ENCODE data around the gene ZC2HC1C. TPM values are rescaled to one million over a fixed set of nuclear protein-coding genes. Genes with fewer than 3 reads are reported as not detected.
"Not testable (repeated sequence)": the region's sequence is repeated elsewhere in the genome, so short reads cannot be mapped to it uniquely, and the experiment has no call there.

ZC2HC1C gene
- polyA plus RNA-seq, 1 donor (not counting 4 experiments of a cell fraction or from before 2014, with no cell fraction given), result 0.68 TPM

- Histone ChIP-seq H3K4me3 (ENCODE audit: control insufficient read depth in 2 of 3, extremely low read depth in 1 of 3, insufficient read depth in 2 of 3, low read depth in 1 of 3, low read length in 3 of 3) (peak overlapping the region; percentile 66 to 82 (median 69)), H3K27me3 (ENCODE audit: control insufficient read depth, extremely low read depth, insufficient read depth, low read length) (no peaks in the 10 kb centered on the region), H2AFZ (ENCODE audit: control insufficient read depth, low read length) (peak overlapping the region; percentile 87), H3K4me2 (ENCODE audit: control insufficient read depth, extremely low read depth, insufficient read depth, low read depth, low read length) (peak overlapping the region; percentile 93), H3K4me1 (ENCODE audit: control insufficient read depth, extremely low read depth, insufficient read depth, low read length) (peaks cover 32% of the 10 kb centered on the region), H3K79me2 (ENCODE audit: control insufficient read depth, insufficient read depth, low read length) (peaks cover 16% of the 10 kb centered on the region), H3K9me1 (ENCODE audit: control insufficient read depth, extremely low read depth, insufficient read depth, low read length) (no peaks in the 10 kb centered on the region), H3K9me3 (ENCODE audit: control insufficient read depth, low read depth, low read length) (no peaks in the 10 kb centered on the region), H4K20me1 (ENCODE audit: control insufficient read depth, extremely low read depth, insufficient read depth, low read length) (no peaks in the 10 kb centered on the region), H3K9ac (ENCODE audit: control insufficient read depth, extremely low read depth, insufficient read depth, low read length) (peak overlapping the region; percentile 89), H3K27ac (ENCODE audit: control insufficient read depth, insufficient read depth, low read length) (peak overlapping the region; percentile 89), H3K36me3 (ENCODE audit: control insufficient read depth in 2 of 2, extremely low read depth in 1 of 2, insufficient read depth in 2 of 2, low read length in 2 of 2) (peaks cover 0 to 10% of the 10 kb centered on the region in 2 experiments)
- FAIRE-seq, result no peak
- dilution Hi-C loops (cut with MboI; ENCODE audit: extremely low pct_ligation_motif_present, low sequenced_read_pairs), result no loop called here
- TF ChIP-seq EZH2 (IDR thresholded peaks at IDR 0.05; ENCODE audit: low read length) (no peak), CTCF (optimal IDR thresholded peaks at IDR 0.05 in 1 of 3, IDR thresholded peaks at IDR 0.05 in 1 of 3, conservative IDR thresholded peaks at IDR 0.05 in 1 of 3; ENCODE audit: extremely low read depth in 1 of 3, insufficient read depth in 2 of 3, low read length in 3 of 3) (no peak)
- DNase-seq (ENCODE audit: low read depth, low spot score), result no peak
Observed at GRCh38 chr14:75126121-75126544, 56.7 kb downstream of the ZC2HC1C start.

GRCh38 chr14:75126679-75127473 lies 57.4 kb downstream of the ZC2HC1C start, which contains the start of gene NEK9:
NEK9 (minus strand) TSS chr14:75127048; CDS start chr14:75126921, 127 bp downstream.
- Histone ChIP-seq H3K9me1 (ENCODE audit: control insufficient read depth, extremely low read depth, insufficient read depth, low read length) (no peaks in the 10 kb centered on the region), H3K27ac (ENCODE audit: control insufficient read depth, insufficient read depth, low read length) (peak within 1 kb of the TSS; percentile 89), H3K36me3 (ENCODE audit: control insufficient read depth in 2 of 2, extremely low read depth in 1 of 2, insufficient read depth in 2 of 2, low read length in 2 of 2) (peaks cover 0 to 10% of the 10 kb centered on the region in 2 experiments), H3K4me3 (ENCODE audit: control insufficient read depth in 2 of 3, extremely low read depth in 1 of 3, insufficient read depth in 2 of 3, low read depth in 1 of 3, low read length in 3 of 3) (peak within 1 kb of the TSS; percentile 66 to 82 (median 69)), H3K4me2 (ENCODE audit: control insufficient read depth, extremely low read depth, insufficient read depth, low read depth, low read length) (peak within 1 kb of the TSS; percentile 93), H3K9ac (ENCODE audit: control insufficient read depth, extremely low read depth, insufficient read depth, low read length) (peak within 1 kb of the TSS; percentile 89), H4K20me1 (ENCODE audit: control insufficient read depth, extremely low read depth, insufficient read depth, low read length) (no peaks in the 10 kb centered on the region), H3K79me2 (ENCODE audit: control insufficient read depth, insufficient read depth, low read length) (peaks cover 16% of the 10 kb centered on the region), H3K9me3 (ENCODE audit: control insufficient read depth, low read depth, low read length) (no peaks in the 10 kb centered on the region), H3K4me1 (ENCODE audit: control insufficient read depth, extremely low read depth, insufficient read depth, low read length) (peaks cover 32% of the 10 kb centered on the region), H3K27me3 (ENCODE audit: control insufficient read depth, extremely low read depth, insufficient read depth, low read length) (no peaks in the 10 kb centered on the region), H2AFZ (ENCODE audit: control insufficient read depth, low read length) (peak within 1 kb of the TSS; percentile 87)
- DNase-seq (ENCODE audit: low read depth, low spot score) (no peak), FAIRE-seq (no peak)
- TF ChIP-seq EZH2 (IDR thresholded peaks at IDR 0.05; ENCODE audit: low read length), result no peak
- no peak for TF ChIP-seq CTCF (optimal IDR thresholded peaks at IDR 0.05 in 1 of 3, IDR thresholded peaks at IDR 0.05 in 1 of 3, conservative IDR thresholded peaks at IDR 0.05 in 1 of 3; ENCODE audit: extremely low read depth in 1 of 3, insufficient read depth in 2 of 3, low read length in 3 of 3)
- dilution Hi-C loops (cut with MboI; ENCODE audit: extremely low pct_ligation_motif_present, low sequenced_read_pairs), result no loop called here

- FAIRE-seq; H4K20me1 ChIP-seq (ENCODE audit: control insufficient read depth, extremely low read depth, insufficient read depth, low read length); H3K9me1 ChIP-seq (ENCODE audit: control insufficient read depth, extremely low read depth, insufficient read depth, low read length); H3K36me3 ChIP-seq (ENCODE audit: control insufficient read depth in 2 of 2, extremely low read depth in 1 of 2, insufficient read depth in 2 of 2, low read length in 2 of 2); DNase-seq (ENCODE audit: low read depth, low spot score); H3K27me3 ChIP-seq (ENCODE audit: control insufficient read depth, extremely low read depth, insufficient read depth, low read length); H3K9me3 ChIP-seq (ENCODE audit: control insufficient read depth, low read depth, low read length); dilution Hi-C loops (cut with MboI; ENCODE audit: extremely low pct_ligation_motif_present, low sequenced_read_pairs): not testable (repeated sequence)
- Histone ChIP-seq H3K4me1 (ENCODE audit: control insufficient read depth, extremely low read depth, insufficient read depth, low read length) (peaks cover 32% of the 10 kb centered on the region), H3K4me3 (ENCODE audit: control insufficient read depth in 2 of 3, extremely low read depth in 1 of 3, insufficient read depth in 2 of 3, low read depth in 1 of 3, low read length in 3 of 3) (peak overlapping the region; percentile 66 to 82 (median 69)), H3K4me2 (ENCODE audit: control insufficient read depth, extremely low read depth, insufficient read depth, low read depth, low read length) (peak overlapping the region; percentile 93), H3K79me2 (ENCODE audit: control insufficient read depth, insufficient read depth, low read length) (peaks cover 16% of the 10 kb centered on the region), H3K9ac (ENCODE audit: control insufficient read depth, extremely low read depth, insufficient read depth, low read length) (peak overlapping the region; percentile 89), H3K27ac (ENCODE audit: control insufficient read depth, insufficient read depth, low read length) (peak overlapping the region; percentile 89), H2AFZ (ENCODE audit: control insufficient read depth, low read length) (peak overlapping the region; percentile 87)
Observed at GRCh38 chr14:75127474-75127820, 58.0 kb downstream of the ZC2HC1C start.
